ENCODE data around the gene MUTYH.

GRCh38 chr1:45370575-45370974, 30.3 kb upstream of the MUTYH start:
- TF ChIP-seq POLR2A (IDR thresholded peaks at IDR 0.05) (no peak), CTCF (IDR thresholded peaks at IDR 0.05) (no peak)
